Spinal cord (tissue), 10 donors: ENCODE measurements around the gene RBMY1E. TPM values are rescaled to one million over a fixed set of nuclear protein-coding genes. Genes with fewer than 3 reads are reported as not detected.
"Not testable (repeated sequence)": the region's sequence is repeated elsewhere in the genome, so short reads cannot be mapped to it uniquely, and the experiment has no call there.

Experiments
- DNase-seq, 6 donors: peaks; one replicate each; pipeline versions ENCODE4 v3.0.0 to v3.0.0-alpha.2; 2013 to 2015; ENCODE audit warnings: low spot score in 6 of 6, low read depth in 4 of 6
- H3K27ac ChIP-seq: one replicate; pipeline ENCODE4 v1.5.1; 2013; ENCODE audit warnings: low read depth, low read length, control low read depth
- H3K27me3 ChIP-seq: one replicate; pipeline ENCODE4 v1.6.1; 2013; ENCODE audit warnings: low read length; ENCODE audit not compliant: control insufficient read depth, insufficient read depth
- H3K36me3 ChIP-seq: one replicate; pipeline ENCODE4 v1.6.1; 2013; ENCODE audit warnings: low read length; ENCODE audit not compliant: control insufficient read depth, insufficient read depth
- H3K4me1 ChIP-seq: one replicate; pipeline ENCODE4 v1.6.1; 2013; ENCODE audit warnings: low read length; ENCODE audit not compliant: control insufficient read depth, insufficient read depth
- H3K4me3 ChIP-seq: one replicate; pipeline ENCODE4 v1.5.1; 2013; ENCODE audit warnings: low read depth, low read length, control low read depth
- H3K9me3 ChIP-seq: one replicate; pipeline ENCODE4 v1.6.1; 2013; ENCODE audit warnings: low read length; ENCODE audit not compliant: control insufficient read depth, insufficient read depth
- whole genome bisulfite sequencing: methylation state at CpG from one replicate; pipeline ENCODE4 v1.1.5; 2013; ENCODE audit warnings: missing lambda C conversion rate; ENCODE audit not compliant: insufficient coverage; 5-methylcytosine and 5-hydroxymethylcytosine counted together
- long read RNA-seq, 4 donors: transcript quantifications; one replicate each; lab custom pipeline, GENCODE V29; 2026
- polyA plus RNA-seq, 2 donors: library from polyadenylated mRNA; unstranded; fragments of 120-200 nt; gene quantifications; one replicate each; pipeline ENCODE4 v1.2.1, GENCODE V29; 2013; ENCODE audit not compliant: insufficient read length in 2 of 2
- total RNA-seq, 2 donors: library from RNA; depleted of rRNA in 1 of 2; stranded (reverse); fragments of 120-200 nt in 1 of 2; fragments of >200 nt in 1 of 2; gene quantifications; one replicate each; pipeline versions ENCODE4 v1.2.3 to v1.2.4, GENCODE V29; 2013 to 2014
- donor health status: healthy.

RBMY1E gene
- not detected for total RNA-seq
- polyA plus RNA-seq = not detected
- long read RNA-seq, donor 1 = 0 reads
- long read RNA-seq, donor 2 = 0 reads
- long read RNA-seq, donor 3 = 0 reads
- long read RNA-seq, donor 4 = 0 reads

DNA sequence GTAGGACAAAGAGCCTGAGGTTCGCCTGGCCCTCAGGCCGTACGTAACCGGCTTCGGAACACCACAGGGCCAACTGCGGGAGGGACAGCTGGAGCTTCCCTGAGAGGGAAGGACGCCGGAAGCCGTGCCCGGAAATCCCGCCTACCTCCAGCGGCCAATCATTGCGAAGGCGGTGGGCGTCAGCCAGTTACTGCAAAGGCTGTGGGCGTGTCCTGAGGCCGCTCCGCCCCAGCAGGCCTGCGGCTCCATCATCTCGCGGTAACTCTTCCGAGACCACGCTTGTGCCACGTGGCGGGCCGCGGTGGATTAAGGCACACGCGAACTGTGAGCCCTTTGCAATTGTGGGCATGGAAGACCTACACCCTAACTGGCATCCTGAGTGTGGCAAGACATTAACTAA is at the start of gene RBMY1E:
TSS of gene RBMY1E (minus strand) at position 101 of the 400 bp plus-strand sequence. CDS start 1,978 bp downstream, outside the sequence.
- not testable (repeated sequence) for H3K4me3 ChIP-seq, H3K9me3 ChIP-seq, H3K27ac ChIP-seq, H3K4me1 ChIP-seq, H3K27me3 ChIP-seq, DNase-seq, H3K36me3 ChIP-seq
- WGBS = no CpG with 5 or more reads among the region's 29 CpGs

- not testable (repeated sequence) for H3K4me1 ChIP-seq, H3K9me3 ChIP-seq, H3K27me3 ChIP-seq, DNase-seq, H3K27ac ChIP-seq, H3K4me3 ChIP-seq, H3K36me3 ChIP-seq
- no CpG with 5 or more reads among the region's 28 CpGs for WGBS
Measured at GRCh38 chrY:21894426-21894825, 23.4 kb downstream of the RBMY1E start, which contains the start of gene RBMY1D. RBMY1D (minus strand) TSS chrY:21894526; CDS start chrY:21892513, 2,013 bp downstream.

- H3K4me3 ChIP-seq, H3K27ac ChIP-seq, DNase-seq, H3K9me3 ChIP-seq, H3K4me1 ChIP-seq, H3K27me3 ChIP-seq, H3K36me3 ChIP-seq: not testable (repeated sequence)
- no CpG with 5 or more reads among the region's 5 CpGs for WGBS
Measured at GRCh38 chrY:21869407-21870076, 48.3 kb downstream of the RBMY1E start.

Other genes with a start within 250 kb of the RBMY1E start
- gene RBMY1D, start 23.5 kb downstream of the RBMY1E start, total RNA-seq = not detected
- not detected for gene RBMY1D, start 23.5 kb downstream of the RBMY1E start, polyA plus RNA-seq